ENCODE results near the gene SENP1.

- no peak for TF ChIP-seq CTCF (IDR thresholded peaks at IDR 0.05; ENCODE audit: insufficient read depth, low read length, poor library complexity, severe bottlenecking)
- no peak for TF ChIP-seq EZH2phosphoT487 (conservative IDR thresholded peaks at IDR 0.05; ENCODE audit: low read length)
Observed at GRCh38 chr12:48012070-48012469, 93.8 kb downstream of the SENP1 start.

Data from SU-DHL-6 (cell line).